Measurements from ENCODE around the gene RP2.

Gene RP2

GRCh38 chrX:46884799-46885198 is 48.0 kb downstream of the RP2 start:
- no peak overlapping the region for H3K4me3 ChIP-seq (ENCODE audit: low read length)
- DNase-seq (ENCODE audit: low read depth), result no peak
- TF ChIP-seq CTCF (IDR thresholded peaks at IDR 0.05; ENCODE audit: insufficient read depth, low read depth, low read length, missing control alignments), result no peak

- no peak for TF ChIP-seq CTCF (IDR thresholded peaks at IDR 0.05; ENCODE audit: insufficient read depth, low read depth, low read length, missing control alignments)
- no peak overlapping the region for H3K4me3 ChIP-seq (ENCODE audit: low read length)
These were observed 61.4 kb downstream of the RP2 start for GRCh38 chrX:46898207-46898606.

GRCh38 chrX:46903458-46904242 is 66.8 kb downstream of the RP2 start:
- H3K4me3 ChIP-seq (ENCODE audit: low read length), result peak overlapping the region; percentile 45
- peak; percentile 61 for TF ChIP-seq CTCF (IDR thresholded peaks at IDR 0.05; ENCODE audit: insufficient read depth, low read depth, low read length, missing control alignments)
- peak; percentile 78 for DNase-seq (ENCODE audit: low read depth)

More at GRCh38 chrX:46898207-46898606, 61.4 kb downstream of the RP2 start:
- DNase-seq (ENCODE audit: low read depth), result no peak

GRCh38 chrX:46904626-46905025 is 67.8 kb downstream of the RP2 start:
- no peak overlapping the region for H3K4me3 ChIP-seq (ENCODE audit: low read length)
- no peak for DNase-seq (ENCODE audit: low read depth)
- TF ChIP-seq CTCF (IDR thresholded peaks at IDR 0.05; ENCODE audit: insufficient read depth, low read depth, low read length, missing control alignments), result no peak

- no peak for DNase-seq (ENCODE audit: low read depth)
- no peak for TF ChIP-seq CTCF (IDR thresholded peaks at IDR 0.05; ENCODE audit: insufficient read depth, low read depth, low read length, missing control alignments)
- no peak overlapping the region for H3K4me3 ChIP-seq (ENCODE audit: low read length)
These were observed 73.6 kb downstream of the RP2 start for GRCh38 chrX:46910415-46910814.

- peak; percentile 83 for DNase-seq (ENCODE audit: low read depth)
- no peak for TF ChIP-seq CTCF (IDR thresholded peaks at IDR 0.05; ENCODE audit: insufficient read depth, low read depth, low read length, missing control alignments)
- H3K4me3 ChIP-seq (ENCODE audit: low read length), result peak within 1 kb of the TSS; percentile 59
These were observed 75.3 kb downstream of the RP2 start, which contains the start of gene JADE3 for GRCh38 chrX:46912098-46912602. Gene JADE3, plus strand, starts transcription at chrX:46912421. Its CDS starts 72,474 bp downstream, at chrX:46984895.

Measured in epithelial cell of esophagus (primary cell).